GM12872 (cell line): ENCODE results near the gene PCGF3.

Source experiments
- CTCF ChIP-seq: IDR thresholded peaks from 3 replicates; pipeline ENCODE4 v1.5.1; 2011; ENCODE audit warnings: low read depth, mild to moderate bottlenecking, low read length, moderate library complexity; ENCODE audit not compliant: insufficient read depth

The PCGF3 gene

DNA sequence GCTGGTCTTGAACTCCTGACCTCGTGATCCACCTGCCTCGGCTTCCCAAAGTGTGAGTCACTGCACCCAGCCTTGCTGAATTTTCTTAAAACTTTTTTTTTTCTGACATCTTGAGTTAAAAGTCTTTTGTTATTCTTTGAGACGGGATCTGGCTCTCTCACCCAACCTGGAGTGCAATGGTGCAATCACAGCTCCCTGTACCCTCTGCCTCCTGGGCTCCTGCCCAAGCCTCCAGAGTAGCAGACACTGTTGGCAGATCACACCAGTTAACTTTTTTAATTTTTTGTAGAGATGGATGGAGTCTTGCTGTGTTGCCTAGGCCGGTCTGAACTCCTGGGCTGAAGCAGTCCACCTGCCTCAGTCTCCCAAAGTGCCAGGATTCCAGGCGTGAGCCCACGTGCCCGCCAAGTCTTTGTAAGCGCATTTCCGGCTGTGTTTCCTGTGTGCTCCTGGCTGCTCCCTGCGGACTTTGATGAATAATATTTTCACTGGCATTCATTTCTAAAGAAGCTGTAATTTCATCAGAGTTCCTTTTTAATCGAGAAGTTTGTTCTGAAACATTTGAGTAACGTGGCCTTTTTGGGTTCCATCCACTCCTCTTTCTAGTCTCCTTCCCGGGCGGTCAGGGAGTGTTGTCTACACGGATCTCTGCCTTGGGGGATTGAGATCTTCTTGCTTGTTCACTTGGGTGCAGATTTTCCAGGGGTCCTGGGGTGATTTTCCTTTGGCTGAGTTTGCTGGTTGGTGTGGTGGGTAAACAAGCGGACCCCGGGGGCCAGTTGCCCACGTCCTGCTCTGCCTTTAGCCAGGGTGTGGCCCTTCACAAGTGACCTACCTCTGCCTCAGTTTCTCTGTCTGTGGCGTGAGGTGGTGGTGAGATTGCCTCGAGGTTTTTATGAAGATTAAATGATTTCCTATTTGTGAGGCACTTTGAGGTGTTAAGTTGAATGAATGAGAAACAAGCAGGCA, 44.4 kb downstream of the PCGF3 start:
- no peak for TF ChIP-seq CTCF

- no peak for TF ChIP-seq CTCF
Measured at GRCh38 chr4:751676-752075, 46.0 kb downstream of the PCGF3 start.

GRCh38 chr4:752196-752861, 46.7 kb downstream of the PCGF3 start:
- TF ChIP-seq CTCF = no peak

- no peak for TF ChIP-seq CTCF
Measured at GRCh38 chr4:754221-755120, 48.8 kb downstream of the PCGF3 start.

DNA sequence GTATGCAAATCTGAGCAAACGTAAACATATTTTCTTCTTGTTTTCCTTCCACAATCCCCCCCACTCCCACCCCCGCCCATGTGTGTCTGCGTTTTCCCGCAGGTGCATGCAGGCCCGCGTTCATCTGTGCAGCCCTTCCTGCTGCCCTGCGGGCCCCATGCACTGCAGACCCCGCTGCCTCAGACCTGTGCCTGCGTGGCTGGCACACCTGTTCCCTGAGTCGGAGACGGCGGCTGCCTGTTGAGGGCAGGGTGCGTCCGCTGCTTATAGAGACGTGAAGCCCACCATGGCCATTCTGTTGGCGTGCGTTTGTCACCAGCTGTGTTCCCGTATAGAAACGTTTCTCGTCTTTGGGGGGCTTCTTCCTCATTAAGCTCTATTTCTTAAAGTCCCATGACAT, 51.5 kb downstream of the PCGF3 start:
- no peak for TF ChIP-seq CTCF

DNA sequence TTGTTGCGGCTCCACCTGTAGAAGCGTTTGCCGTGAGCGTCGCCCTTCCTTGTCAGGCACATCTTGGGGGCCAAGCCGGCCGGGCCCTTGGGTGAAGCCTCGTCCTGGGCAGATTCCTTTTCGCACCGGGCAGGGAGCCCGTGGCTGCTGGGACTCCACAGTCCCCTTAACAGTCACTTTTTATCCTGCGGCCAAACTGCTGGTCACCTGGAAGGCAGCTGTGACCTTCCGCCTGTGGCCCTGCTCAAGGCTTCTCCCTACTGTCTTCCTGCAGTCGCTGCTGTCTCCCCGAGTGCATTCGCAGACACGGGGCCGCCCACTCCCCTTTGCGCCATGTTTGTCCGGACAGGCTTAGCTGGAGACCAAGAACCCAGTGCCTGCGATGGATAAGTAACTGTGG, 55.0 kb downstream of the PCGF3 start:
- TF ChIP-seq CTCF = no peak

DNA sequence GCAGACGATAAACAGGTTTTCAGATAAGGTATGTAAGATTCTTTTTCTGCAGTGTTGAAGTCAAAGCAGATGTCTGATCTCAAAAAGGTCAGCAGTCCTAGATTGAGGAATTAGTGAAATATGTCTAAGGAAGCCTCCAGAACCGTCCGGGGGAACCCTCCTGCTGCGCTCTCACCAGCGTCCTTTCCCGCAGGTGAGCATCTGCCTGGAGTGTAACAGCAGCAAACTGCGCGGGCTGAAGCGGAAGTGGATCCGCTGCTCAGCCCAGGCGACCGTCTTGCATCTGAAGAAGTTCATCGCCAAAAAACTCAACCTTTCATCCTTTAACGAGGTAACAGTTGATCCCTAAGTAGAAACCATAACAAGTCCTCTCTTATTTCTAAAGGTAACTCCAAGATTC, 55.5 kb downstream of the PCGF3 start:
- TF ChIP-seq CTCF = no peak
